Measurements from ENCODE around the gene ROMO1.

GRCh38 chr20:35721219-35721618 is 22.0 kb downstream of the ROMO1 start:
- TF ChIP-seq CTCF (IDR thresholded peaks at IDR 0.05) (no peak), POLR2A (IDR thresholded peaks at IDR 0.05) (no peak)
